GM19023 (cell line): Measurements from ENCODE around the gene SSH2.

Source experiments
- ATAC-seq: cut with Tn5 transposase; IDR thresholded peaks from one replicate; pipeline ENCODE4 v1.9.1; 2021; ENCODE audit warnings: mild to moderate bottlenecking, moderate library complexity; ENCODE audit not compliant: unreplicated experiment

Gene SSH2

GRCh38 chr17:29713626-29714025 is 216.4 kb downstream of the SSH2 start:
- ATAC-seq: no peak

- no peak for ATAC-seq
Measured at GRCh38 chr17:29711588-29712385, 218.2 kb downstream of the SSH2 start.

- ATAC-seq: no peak
Measured at GRCh38 chr17:29710891-29711418, 219.1 kb downstream of the SSH2 start.

DNA sequence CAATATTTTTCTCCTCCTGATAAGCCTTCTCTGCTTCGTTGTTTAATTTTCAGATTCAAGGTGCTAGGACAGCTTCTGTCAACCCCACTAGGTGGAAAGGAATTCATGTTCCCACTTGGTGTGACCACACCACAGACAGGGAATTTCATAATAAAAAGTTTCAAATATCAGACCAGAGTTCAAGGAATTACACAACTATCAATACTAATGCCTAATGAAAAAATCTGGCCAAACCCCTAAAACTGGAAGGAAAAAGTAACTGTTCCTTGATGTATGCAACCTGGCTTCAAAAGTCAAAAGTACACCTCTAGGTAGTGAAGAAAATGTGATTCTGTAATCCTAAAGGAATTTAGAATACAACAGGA is 219.5 kb downstream of the SSH2 start:
- ATAC-seq: no peak

- no peak for ATAC-seq
Measured at GRCh38 chr17:29709866-29710519, 220.0 kb downstream of the SSH2 start.

DNA sequence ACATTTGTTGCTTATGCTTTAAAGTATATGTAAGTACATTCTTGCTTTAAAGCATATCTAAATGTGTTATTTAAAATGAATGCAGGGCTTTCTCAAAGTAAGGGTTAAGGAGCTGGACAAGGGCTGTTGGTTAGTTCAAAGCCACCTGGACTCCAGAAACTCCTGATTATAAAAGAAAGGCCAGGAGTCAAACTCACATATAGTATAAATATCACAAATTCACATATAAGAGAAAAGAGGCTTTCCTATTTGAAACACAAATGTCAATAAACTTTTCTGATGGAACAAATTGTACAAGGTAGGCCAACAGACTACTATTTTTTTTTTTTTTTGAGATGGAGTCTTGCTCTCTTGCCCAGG is 222.8 kb downstream of the SSH2 start:
- ATAC-seq: no peak

GRCh38 chr17:29706045-29706431 is 224.0 kb downstream of the SSH2 start:
- no peak for ATAC-seq

- no peak for ATAC-seq
Measured at GRCh38 chr17:29705386-29705785, 224.6 kb downstream of the SSH2 start.

DNA sequence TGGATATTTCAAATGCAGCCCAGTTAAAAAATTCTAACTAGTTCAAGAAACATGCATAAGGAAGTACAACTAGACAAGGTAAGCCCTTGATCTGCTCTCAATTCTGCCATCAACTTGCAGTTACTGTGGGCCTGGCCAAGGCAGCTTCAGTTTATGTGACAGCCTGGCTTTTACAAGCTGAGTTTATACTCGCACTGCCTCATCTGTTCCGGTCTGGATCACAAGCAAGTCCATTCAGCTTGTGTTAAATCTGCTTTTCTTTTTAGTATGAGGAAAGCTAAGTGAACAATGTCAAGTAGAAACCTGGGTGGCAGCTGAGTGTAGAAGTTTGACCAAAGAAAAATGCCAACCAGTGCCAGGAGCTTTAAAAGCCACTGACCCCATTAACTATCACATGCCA is 230.7 kb downstream of the SSH2 start:
- ATAC-seq: no peak

GRCh38 chr17:29698837-29699236 is 231.2 kb downstream of the SSH2 start:
- ATAC-seq: no peak

DNA sequence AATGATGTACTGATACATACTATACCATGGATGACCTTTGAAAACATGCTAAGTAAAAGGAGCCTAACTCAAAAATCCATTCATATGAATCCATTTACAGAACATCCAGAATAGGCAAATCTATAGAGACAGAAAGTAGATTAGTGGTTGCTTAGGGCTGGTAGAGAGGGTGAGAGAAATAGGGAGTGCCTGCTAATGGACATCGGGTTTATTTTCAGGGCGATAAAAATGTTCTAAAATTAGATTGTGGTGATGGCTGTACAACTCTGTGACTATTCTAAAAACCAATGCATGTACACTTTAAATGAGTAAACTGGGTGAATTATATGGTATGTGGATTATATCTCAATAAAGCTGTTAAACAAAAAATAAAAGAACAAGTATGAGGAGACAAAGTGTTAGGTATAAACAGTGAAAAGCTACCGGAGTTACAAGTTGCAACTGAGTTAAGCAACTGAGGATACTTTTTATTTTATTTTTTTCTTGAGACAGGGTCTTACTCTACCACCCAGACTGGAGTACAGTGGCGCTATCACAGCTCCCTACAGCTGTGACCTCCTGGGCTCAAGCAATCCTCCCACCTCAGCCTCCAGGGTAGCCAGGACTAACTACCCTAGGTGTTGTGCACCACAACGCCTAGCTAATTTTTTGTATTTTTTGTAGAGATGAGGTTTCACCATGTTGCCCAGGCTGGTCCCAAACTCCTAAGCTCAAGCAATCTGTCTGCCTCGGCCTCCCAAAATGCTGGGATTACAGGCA is 231.8 kb downstream of the SSH2 start:
- ATAC-seq: no peak

DNA sequence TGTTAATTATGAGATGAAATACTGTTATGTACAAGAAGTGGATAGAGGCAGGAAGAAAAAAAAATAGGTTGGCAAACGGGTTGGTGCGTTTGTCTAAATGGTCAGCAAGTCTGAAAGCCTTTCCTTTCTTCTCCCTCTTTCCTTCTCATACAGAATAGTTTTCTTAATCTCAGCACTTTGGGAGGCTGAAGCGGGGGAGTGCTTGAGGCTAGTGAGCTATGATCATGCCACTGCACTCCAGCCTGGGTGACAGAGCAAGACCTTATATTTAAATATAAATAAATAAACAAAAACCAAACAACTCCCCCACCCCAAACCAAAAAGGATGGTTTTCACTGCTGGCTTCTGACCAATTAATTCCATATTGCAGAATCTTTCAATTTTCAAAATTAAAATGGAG is 232.7 kb downstream of the SSH2 start:
- no peak for ATAC-seq

GRCh38 chr17:29694918-29695563 is 235.0 kb downstream of the SSH2 start:
- no peak for ATAC-seq

DNA sequence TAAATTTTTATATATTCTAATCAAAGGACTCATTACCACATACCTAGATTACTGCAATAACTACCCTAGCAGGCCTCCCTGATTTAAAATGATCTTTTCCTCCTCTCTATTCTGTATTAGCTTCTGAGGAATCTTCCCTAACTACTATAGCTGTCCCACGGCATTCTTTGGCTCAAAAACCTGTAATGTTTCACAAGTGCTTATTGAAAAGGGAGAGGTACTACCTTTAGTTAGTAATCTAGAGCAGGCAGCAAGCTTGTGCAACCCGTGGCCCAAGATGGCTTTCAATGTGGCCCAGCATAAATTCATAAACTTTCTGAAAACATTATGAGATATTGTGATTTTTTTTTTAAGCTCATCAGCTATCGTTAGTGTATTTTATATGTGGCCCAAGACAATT is 236.3 kb downstream of the SSH2 start:
- no peak for ATAC-seq

- no peak for ATAC-seq
Measured at GRCh38 chr17:29687596-29687995, 242.4 kb downstream of the SSH2 start.

GRCh38 chr17:29686993-29687590 is 242.9 kb downstream of the SSH2 start:
- ATAC-seq: no peak

GRCh38 chr17:29683481-29683880 is 246.5 kb downstream of the SSH2 start:
- ATAC-seq: no peak

DNA sequence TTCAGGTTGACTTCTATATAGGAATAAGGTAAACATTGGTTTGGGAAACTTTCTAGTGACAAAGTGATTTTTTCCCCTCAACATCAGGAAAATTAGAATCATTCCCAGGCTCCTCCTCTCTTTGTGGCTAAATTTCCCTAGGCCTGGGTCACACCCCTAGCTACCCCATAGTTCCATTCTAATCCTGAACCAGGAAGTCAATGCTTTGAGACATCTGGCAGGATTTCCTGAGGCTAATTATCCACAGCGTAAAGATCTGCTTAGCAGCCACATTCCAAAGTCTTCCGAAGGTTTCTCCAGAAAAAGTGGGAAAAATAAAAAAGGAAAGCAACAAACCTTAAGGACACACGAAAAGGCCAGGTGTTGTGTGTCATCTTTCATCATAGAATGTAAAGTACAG is 247.0 kb downstream of the SSH2 start:
- ATAC-seq: no peak

GRCh38 chr17:29682054-29682453 is 248.0 kb downstream of the SSH2 start:
- ATAC-seq: no peak

GRCh38 chr17:29677824-29678223 is 252.2 kb downstream of the SSH2 start:
- ATAC-seq: no peak
